ENCODE results near the gene GPR37. TPM values are rescaled to one million over a fixed set of nuclear protein-coding genes. Genes with fewer than 3 reads are reported as not detected.

GPR37 gene
- total and polyA plus RNA-seq, 2 donors (not counting 3 experiments of a cell fraction or from before 2014, with no cell fraction given), result 0.92 to 2.1 TPM

- dilution Hi-C loops (cut with MboI; ENCODE audit: extremely low pct_ligation_motif_present, low sequenced_read_pairs), result no loop called here
- ChIA-PET POLR2A (no interaction called here), CTCF (interaction anchor here (0.8 to 2.5 kb wide), 2 partner anchors 25 to 691 kb away, joined by 3 to 7 read pairs; no protein-coding TSS in a partner anchor)
- H3K9ac ChIP-seq (replicated peaks; ENCODE audit: extremely low read depth, insufficient read depth, low read length), result no peak overlapping the region
- no peak overlapping the region for H3K4me3 ChIP-seq (replicated peaks in 1 of 3; ENCODE audit: insufficient read depth in 1 of 3, low read depth in 1 of 3, low read length in 3 of 3)
- H3K9me3 ChIP-seq (replicated peaks; ENCODE audit: control insufficient read depth, insufficient read depth, low read length), result no peaks in the 10 kb centered on the region
- TF ChIP-seq MYC (IDR thresholded peaks at IDR 0.05; ENCODE audit: low read depth, low read length) (no peak), FOS (IDR thresholded peaks at IDR 0.05; ENCODE audit: borderline replicate concordance, insufficient read depth, low read length) (no peak), GATA2 (IDR thresholded peaks at IDR 0.05; ENCODE audit: insufficient read depth, insufficient read length, low read depth, low read length) (no peak), JUN (IDR thresholded peaks at IDR 0.05; ENCODE audit: borderline replicate concordance, insufficient read depth, insufficient read length, low read depth) (no peak), POLR2AphosphoS5 (IDR thresholded peaks at IDR 0.05; ENCODE audit: insufficient read depth, low read depth, low read length) (no peak), POLR2A (IDR thresholded peaks at IDR 0.05; ENCODE audit: low read depth, low read length) (no peak), CTCF (IDR thresholded peaks at IDR 0.05; ENCODE audit: extremely low read depth in 1 of 2, insufficient read depth in 1 of 2, low read depth in 1 of 2, low read length in 2 of 2) (no peak), EZH2 (IDR thresholded peaks at IDR 0.05; ENCODE audit: borderline replicate concordance, low read depth, low read length, severe bottlenecking) (no peak)
- TF ChIP-seq, protein P1, sequence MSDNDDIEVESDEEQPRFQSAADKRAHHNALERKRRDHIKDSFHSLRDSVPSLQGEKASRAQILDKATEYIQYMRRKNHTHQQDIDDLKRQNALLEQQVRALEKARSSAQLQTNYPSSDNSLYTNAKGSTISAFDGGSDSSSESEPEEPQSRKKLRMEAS (IDR thresholded peaks at IDR 0.05; ENCODE audit: insufficient read depth, insufficient read length), result no peak
- no TSS peak for BruUV-seq (replicated peaks)
- H2AFZ ChIP-seq (ENCODE audit: low read depth, low read length), result no peak overlapping the region
- FAIRE-seq (no peak), DNase-seq (ENCODE audit: low read depth, low spot score) (no peak)
- no peak overlapping the region for H3K27ac ChIP-seq (ENCODE audit: insufficient read depth, low read depth, low read length)
- no peak overlapping the region for H3K4me2 ChIP-seq (ENCODE audit: insufficient read depth, low read length)
- no peaks in the 10 kb centered on the region for H3K79me2 ChIP-seq (ENCODE audit: control insufficient read depth, insufficient read depth, low read length)
- H3K4me1 ChIP-seq (ENCODE audit: control insufficient read depth, extremely low read depth, insufficient read depth, low read length), result no peaks in the 10 kb centered on the region
- peaks cover 4 to 7% of the 10 kb centered on the region in 2 experiments for H3K27me3 ChIP-seq (ENCODE audit: control insufficient read depth in 2 of 2, insufficient read depth in 2 of 2, low read length in 2 of 2)
- H3K9me1 ChIP-seq (replicated peaks; ENCODE audit: control insufficient read depth, extremely low read depth, insufficient read depth, low read length), result no peaks in the 10 kb centered on the region
- no peaks in the 10 kb centered on the region for H3K36me3 ChIP-seq (ENCODE audit: control insufficient read depth in 2 of 2, extremely low read depth in 1 of 2, insufficient read depth in 2 of 2, low read length in 2 of 2)
- no peaks in the 10 kb centered on the region for H4K20me1 ChIP-seq (replicated peaks; ENCODE audit: control insufficient read depth, extremely low read depth, insufficient read depth, low read length)
- intact Hi-C loops (cut with micrococcal nuclease), result no loop called here
These were observed 25.8 kb upstream of the GPR37 start for GRCh38 chr7:124791426-124791825.

All from endothelial cell of umbilical vein (primary cell).